HuH-7 (cell line): Measurements from ENCODE around the gene RASA4.
"Not testable (repeated sequence)": the region's sequence is repeated elsewhere in the genome, so short reads cannot be mapped to it uniquely, and the experiment has no call there.

Experiments used
- DNase-seq: peaks from one replicate; pipeline ENCODE4 v3.0.0; 2011; ENCODE audit warnings: low spot score

Gene RASA4

GRCh38 chr7:102616507-102617125 is at the start of gene RASA4:
Gene RASA4 (minus strand): TSS chr7:102616756. CDS start chr7:102616689, 67 bp downstream.
- DNase-seq = not testable (repeated sequence)

GRCh38 chr7:102664765-102665164 is 48.2 kb upstream of the RASA4 start:
- not testable (repeated sequence) for DNase-seq

GRCh38 chr7:102649924-102650323 is 33.4 kb upstream of the RASA4 start, which contains the start of gene SPDYE2B:
Gene SPDYE2B (plus strand): TSS chr7:102650319. CDS start chr7:102652349, 2,030 bp downstream.
- not testable (repeated sequence) for DNase-seq

GRCh38 chr7:102647813-102648212 is 31.3 kb upstream of the RASA4 start:
- not testable (repeated sequence) for DNase-seq

- DNase-seq = not testable (repeated sequence)
These were observed 26.8 kb upstream of the RASA4 start for GRCh38 chr7:102643404-102643803.

GRCh38 chr7:102642691-102643090 is 26.1 kb upstream of the RASA4 start, which contains the start of gene UPK3BL1:
Gene UPK3BL1 (minus strand): TSS chr7:102642791. CDS start chr7:102642741, 50 bp downstream.
- not testable (repeated sequence) for DNase-seq

- not testable (repeated sequence) for DNase-seq
These were observed 22.3 kb upstream of the RASA4 start for GRCh38 chr7:102638848-102639247.

- DNase-seq = not testable (repeated sequence)
These were observed 20.4 kb upstream of the RASA4 start for GRCh38 chr7:102636956-102637355.

- not testable (repeated sequence) for DNase-seq
These were observed 18.8 kb upstream of the RASA4 start for GRCh38 chr7:102635354-102635753.

GRCh38 chr7:102634299-102634698 is 17.7 kb upstream of the RASA4 start:
- DNase-seq = not testable (repeated sequence)

GRCh38 chr7:102630622-102631021 is 14.1 kb upstream of the RASA4 start:
- DNase-seq = not testable (repeated sequence)

GRCh38 chr7:102627271-102627904 is 10.8 kb upstream of the RASA4 start:
- not testable (repeated sequence) for DNase-seq

GRCh38 chr7:102618122-102618521 is 1.6 kb upstream of the RASA4 start:
- not testable (repeated sequence) for DNase-seq

- DNase-seq = not testable (repeated sequence)
These were observed 626 bp downstream of the RASA4 start for GRCh38 chr7:102615930-102616329.

- not testable (repeated sequence) for DNase-seq
These were observed 1.7 kb downstream of the RASA4 start for GRCh38 chr7:102614873-102615272.

- not testable (repeated sequence) for DNase-seq
These were observed 2.2 kb downstream of the RASA4 start for GRCh38 chr7:102614346-102614697.

GRCh38 chr7:102613575-102614345 is 2.8 kb downstream of the RASA4 start:
- DNase-seq = not testable (repeated sequence)

- not testable (repeated sequence) for DNase-seq
These were observed 4.8 kb downstream of the RASA4 start for GRCh38 chr7:102611675-102612325.

- not testable (repeated sequence) for DNase-seq
These were observed 5.4 kb downstream of the RASA4 start for GRCh38 chr7:102611013-102611674.

GRCh38 chr7:102610441-102610840 is 6.1 kb downstream of the RASA4 start:
- DNase-seq = not testable (repeated sequence)

- DNase-seq = not testable (repeated sequence)
These were observed 6.8 kb downstream of the RASA4 start for GRCh38 chr7:102609734-102610133.
